ENCODE results near the gene CST3.
"Not testable (repeated sequence)": the region's sequence is repeated elsewhere in the genome, so short reads cannot be mapped to it uniquely, and the experiment has no call there.

CST3 gene

DNA sequence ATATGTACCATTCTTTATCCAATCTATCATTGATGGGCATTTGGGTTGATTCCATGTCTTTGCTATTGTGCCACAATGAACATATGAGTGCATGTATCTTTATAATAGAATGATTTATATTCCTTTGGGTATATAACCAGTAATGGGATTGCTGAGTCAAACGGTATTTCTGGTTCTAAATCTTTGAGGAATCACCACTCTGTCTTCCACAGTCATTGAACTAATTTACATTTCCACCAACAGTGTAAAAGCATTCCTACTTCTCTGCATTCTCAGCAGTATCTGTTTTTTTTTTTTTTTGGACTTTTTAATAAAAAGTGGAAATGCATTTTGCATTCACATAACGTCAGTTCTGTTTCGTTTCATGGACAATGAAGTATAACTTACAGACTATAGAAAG, 15.4 kb downstream of the CST3 start:
- peaks cover 16 to 21% of the 10 kb centered on the region in 2 donors for H3K27me3 Mint-ChIP-seq
- not testable (repeated sequence) for H3K9me3 Mint-ChIP-seq; DNase-seq; H3K36me3 Mint-ChIP-seq; H3K4me1 Mint-ChIP-seq; ATAC-seq (replicated peaks); H3K4me3 Mint-ChIP-seq; H3K27ac Mint-ChIP-seq

DNA sequence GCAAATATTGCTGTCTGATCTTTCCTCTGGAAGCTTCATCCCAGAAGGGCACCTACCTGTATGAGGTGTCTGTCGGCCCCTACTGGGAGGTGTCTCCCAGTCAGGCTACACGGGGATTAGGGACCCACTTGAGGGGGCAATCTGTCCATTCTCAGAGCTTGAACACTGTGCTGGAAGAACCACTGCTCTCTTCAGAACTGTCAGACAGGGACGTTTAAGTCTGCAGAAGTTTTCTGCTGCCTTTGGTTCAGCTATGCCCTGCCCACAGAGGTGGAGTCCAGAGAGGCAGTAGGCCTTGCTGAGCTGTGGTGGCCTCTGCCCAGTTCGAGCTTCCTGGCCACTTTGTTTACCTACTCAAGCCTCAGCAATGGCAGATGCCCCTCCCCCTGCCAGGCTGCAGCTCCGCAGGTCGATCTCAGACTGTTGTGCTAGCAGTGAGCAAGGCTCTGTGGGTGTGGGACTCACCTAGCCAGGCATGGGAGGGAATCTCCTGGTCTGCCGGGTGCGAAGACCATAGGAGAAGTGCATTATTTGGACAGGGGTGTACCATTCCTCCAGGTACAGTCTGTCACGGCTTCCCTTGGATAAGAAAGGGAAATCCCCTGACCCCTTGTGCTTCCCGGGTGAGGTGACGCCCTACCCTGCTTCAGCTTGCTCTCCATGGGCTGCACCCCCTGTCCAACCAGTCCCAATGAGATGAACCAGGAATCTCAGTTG, 16.9 kb downstream of the CST3 start:
- not testable (repeated sequence) for H3K36me3 Mint-ChIP-seq; ATAC-seq (replicated peaks); H3K4me3 Mint-ChIP-seq; H3K4me1 Mint-ChIP-seq; DNase-seq; H3K27ac Mint-ChIP-seq; H3K9me3 Mint-ChIP-seq
- H3K27me3 Mint-ChIP-seq, result peaks cover 16 to 21% of the 10 kb centered on the region in 2 donors

DNA sequence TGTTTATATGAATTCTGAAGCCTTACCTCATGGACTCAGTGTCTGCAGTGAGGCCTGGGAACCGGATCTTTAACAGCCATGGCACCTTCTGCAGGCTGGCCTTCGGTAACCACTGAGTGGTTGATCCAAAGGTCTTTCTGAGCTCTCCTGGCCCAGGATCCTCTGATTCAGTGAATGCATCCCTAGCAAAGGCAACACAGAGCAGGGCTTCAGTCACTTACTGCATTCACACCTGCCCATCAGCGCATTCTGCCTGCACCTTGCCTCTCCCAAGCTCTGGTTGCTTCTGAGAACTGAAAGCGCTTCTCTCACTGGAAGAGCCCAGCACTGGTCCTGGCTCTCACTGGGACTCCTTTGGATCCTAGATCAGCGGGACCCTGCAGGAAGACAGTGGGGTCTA, 23.6 kb downstream of the CST3 start:
- Mint-ChIP-seq H3K4me1 (no peaks in the 10 kb centered on the region), H3K36me3 (no peaks in the 10 kb centered on the region), H3K27me3 (peaks cover 5 to 9% of the 10 kb centered on the region in 2 donors), H3K27ac (no peak overlapping the region), H3K9me3 (peaks cover 0 to 2% of the 10 kb centered on the region in 2 donors), H3K4me3 (no peak overlapping the region)
- no peak for DNase-seq
- ATAC-seq (replicated peaks), result no peak

DNA sequence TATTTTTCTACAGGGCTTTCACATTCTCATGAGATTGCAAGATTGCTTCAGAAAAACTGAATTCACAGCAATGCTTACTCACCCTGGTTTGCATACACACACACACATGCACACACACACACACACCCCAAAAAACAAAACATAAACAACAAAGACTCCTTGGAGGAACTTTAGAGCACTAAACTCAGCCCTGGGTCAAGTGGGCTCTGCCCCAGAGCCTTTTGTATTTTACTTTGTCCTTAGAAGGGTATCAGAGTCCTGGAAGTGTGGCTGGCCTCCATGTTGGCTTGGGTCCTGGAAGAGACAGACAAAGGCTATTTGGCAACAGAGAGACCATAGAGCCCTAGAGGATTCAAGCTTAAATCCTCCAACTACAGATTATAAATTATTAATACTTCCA, 24.1 kb downstream of the CST3 start:
- Mint-ChIP-seq H3K4me3 (no peak overlapping the region), H3K9me3 (peaks cover 0 to 2% of the 10 kb centered on the region in 2 donors), H3K4me1 (no peaks in the 10 kb centered on the region), H3K27ac (no peak overlapping the region), H3K36me3 (no peaks in the 10 kb centered on the region), H3K27me3 (peaks cover 4 to 5% of the 10 kb centered on the region in 2 donors)
- ATAC-seq (replicated peaks), result no peak
- no peak for DNase-seq

DNA sequence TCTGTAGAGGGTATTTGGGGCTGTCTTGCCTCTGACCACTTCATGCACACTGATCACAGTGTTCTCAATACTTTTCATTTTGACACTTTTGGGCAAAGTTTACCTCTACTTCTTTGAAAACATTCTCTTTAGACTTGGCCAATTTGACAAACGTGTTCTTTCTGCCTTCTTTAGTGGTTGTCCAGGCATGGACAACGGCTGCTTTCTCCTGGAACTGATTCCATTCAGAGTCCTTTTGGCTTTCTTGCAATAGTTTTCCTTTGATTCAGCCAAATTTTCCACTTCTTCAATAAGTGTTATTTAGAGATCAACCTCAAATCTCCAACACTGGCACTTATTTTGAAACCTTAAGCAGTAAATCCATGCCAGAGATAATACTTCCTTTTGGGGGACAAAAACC, 25.4 kb downstream of the CST3 start:
- DNase-seq, result no peak
- ATAC-seq (replicated peaks), result no peak
- H3K9me3 Mint-ChIP-seq, result peaks cover 0 to 2% of the 10 kb centered on the region in 2 donors
- no peak overlapping the region for H3K27ac Mint-ChIP-seq
- no peaks in the 10 kb centered on the region for H3K27me3 Mint-ChIP-seq
- H3K4me3 Mint-ChIP-seq, result no peak overlapping the region
- no peaks in the 10 kb centered on the region for H3K36me3 Mint-ChIP-seq
- no peaks in the 10 kb centered on the region for H3K4me1 Mint-ChIP-seq

DNA sequence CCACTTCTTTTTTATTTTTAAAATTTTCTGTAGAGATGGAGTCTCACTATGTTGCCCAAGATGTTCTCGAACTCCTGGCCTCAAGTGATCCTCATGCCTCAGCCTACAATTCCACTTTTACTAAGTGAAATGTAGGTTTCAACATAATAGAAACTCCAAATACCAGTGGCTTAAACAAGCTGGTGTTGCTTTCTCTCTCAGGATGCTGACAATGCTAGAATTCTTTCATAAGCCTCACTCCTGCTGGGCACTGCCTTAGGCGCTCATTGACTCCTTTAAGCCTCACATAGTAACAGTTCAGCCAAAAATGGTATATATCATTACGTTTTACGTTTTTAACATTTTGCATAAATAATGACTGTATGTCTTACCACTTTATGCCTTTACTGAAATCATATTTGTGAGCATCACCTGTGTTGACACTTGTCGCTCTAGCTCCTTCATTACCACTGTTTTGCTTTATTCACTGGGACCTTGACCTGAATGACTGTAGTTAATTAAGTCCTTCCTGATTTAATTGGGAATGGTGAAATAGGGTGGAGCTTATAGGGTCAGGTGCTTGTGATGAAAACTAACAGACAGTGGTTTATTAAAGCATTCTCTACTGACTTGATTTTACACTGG, 28.2 kb downstream of the CST3 start:
- ATAC-seq (replicated peaks) (no peak), DNase-seq (no peak)
- H3K27ac Mint-ChIP-seq, result no peak overlapping the region
- peaks cover 0 to 7% of the 10 kb centered on the region in 2 donors for H3K4me1 Mint-ChIP-seq
- no peak overlapping the region for H3K4me3 Mint-ChIP-seq
- no peaks in the 10 kb centered on the region for H3K9me3 Mint-ChIP-seq
- no peaks in the 10 kb centered on the region for H3K36me3 Mint-ChIP-seq
- H3K27me3 Mint-ChIP-seq, result peaks cover 0 to 6% of the 10 kb centered on the region in 2 donors

DNA sequence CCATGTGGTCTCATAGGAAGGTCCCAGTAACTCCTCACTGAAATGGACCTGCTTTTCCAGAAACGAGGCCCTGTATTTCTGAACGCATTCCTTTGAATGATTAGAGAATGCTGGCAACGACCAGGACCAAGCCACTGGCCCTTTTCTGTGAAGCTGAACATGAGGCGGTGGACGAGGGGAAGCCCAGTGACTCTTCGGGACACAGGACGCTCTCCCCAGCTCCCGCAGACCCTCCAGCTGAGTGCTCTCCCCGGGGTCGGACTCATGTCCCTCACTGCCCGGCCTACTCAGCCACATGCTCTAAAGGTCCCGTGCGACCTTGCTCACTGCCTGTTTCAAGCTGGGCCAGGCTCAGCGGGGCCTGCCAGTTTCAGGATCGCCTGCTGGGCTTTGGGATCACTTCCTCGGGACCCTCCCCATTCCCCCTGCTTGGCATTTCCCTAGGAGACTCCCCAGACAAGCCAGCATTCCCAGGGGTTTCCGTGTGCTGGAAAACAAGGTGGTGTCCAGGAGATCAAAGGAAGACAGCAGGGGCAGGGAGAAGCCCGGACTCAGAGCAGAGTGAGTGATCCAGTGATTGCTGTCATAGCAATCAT, 29.4 kb downstream of the CST3 start:
- Mint-ChIP-seq H3K36me3 (no peaks in the 10 kb centered on the region), H3K27ac (no peak overlapping the region), H3K4me3 (no peak overlapping the region), H3K4me1 (peaks cover 0 to 7% of the 10 kb centered on the region in 2 donors), H3K27me3 (peaks cover 0 to 6% of the 10 kb centered on the region in 2 donors), H3K9me3 (no peaks in the 10 kb centered on the region)
- DNase-seq (no peak), ATAC-seq (replicated peaks) (no peak)

DNA sequence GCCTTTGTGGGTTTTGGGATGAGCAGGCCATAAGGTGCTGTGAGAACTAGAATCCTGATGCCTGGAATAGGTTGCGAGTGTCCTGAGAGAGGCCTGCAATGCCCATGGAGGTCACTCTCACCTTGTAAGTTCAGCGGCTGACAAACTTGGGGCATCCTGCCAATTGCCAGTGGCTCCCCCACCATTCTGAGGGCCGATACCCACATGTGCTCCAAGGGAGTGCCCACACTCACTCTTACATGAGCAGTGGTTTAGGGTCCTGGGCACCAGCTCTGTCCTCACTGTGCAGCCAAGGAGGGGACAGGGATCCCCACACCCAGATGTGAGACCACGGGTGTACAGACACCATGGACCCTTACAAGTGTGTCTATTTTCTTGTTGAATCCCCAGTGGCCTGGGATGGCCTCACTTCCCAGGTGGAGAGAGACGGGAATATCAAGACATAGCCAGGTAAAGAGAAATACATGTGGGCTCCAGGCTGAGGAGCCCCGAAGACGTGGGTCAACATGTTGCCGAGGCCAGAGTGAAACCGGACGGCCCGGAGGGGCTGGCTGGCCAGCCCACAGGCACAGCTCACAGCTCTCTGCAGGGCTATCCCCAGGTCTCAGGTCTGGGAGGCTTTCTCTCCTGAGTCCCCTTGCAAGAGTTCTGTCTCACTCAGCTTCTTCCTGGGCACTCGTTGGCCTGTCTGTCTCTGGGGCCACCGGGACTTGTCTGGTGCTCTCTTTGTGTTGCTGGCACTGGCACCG, 30.1 kb downstream of the CST3 start:
- Mint-ChIP-seq H3K4me3 (no peak overlapping the region), H3K36me3 (no peaks in the 10 kb centered on the region), H3K9me3 (no peaks in the 10 kb centered on the region), H3K27ac (no peak overlapping the region), H3K4me1 (peaks cover 2 to 7% of the 10 kb centered on the region in 2 donors), H3K27me3 (peaks cover 0 to 6% of the 10 kb centered on the region in 2 donors)
- DNase-seq, result no peak
- no peak for ATAC-seq (replicated peaks)

DNA sequence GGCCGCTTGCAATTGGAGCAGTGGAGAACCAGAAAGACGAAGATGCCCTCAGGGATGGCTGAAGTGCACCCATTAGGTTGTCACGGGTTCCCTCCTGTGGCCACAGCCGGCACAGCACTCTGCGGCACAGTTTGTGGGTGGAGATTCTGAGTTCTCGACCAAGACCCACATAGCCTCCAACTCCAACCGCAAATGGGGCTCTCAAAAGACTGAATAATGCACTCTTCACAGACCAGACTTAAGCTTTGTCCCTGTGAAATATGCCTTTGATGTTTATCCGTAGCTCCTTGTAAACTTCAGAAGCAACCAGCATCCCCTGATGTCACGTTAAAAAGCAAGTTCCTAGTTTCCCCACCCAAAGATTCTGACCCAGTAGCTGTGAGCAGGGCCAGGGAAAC, 31.1 kb downstream of the CST3 start:
- Mint-ChIP-seq H3K4me3 (no peak overlapping the region), H3K27ac (no peak overlapping the region), H3K4me1 (peaks cover 2 to 7% of the 10 kb centered on the region in 2 donors), H3K27me3 (peaks cover 0 to 6% of the 10 kb centered on the region in 2 donors), H3K36me3 (no peaks in the 10 kb centered on the region), H3K9me3 (no peaks in the 10 kb centered on the region)
- peak; percentile 89 to 92 for ATAC-seq (replicated peaks)
- peak; percentile 37 for DNase-seq

DNA sequence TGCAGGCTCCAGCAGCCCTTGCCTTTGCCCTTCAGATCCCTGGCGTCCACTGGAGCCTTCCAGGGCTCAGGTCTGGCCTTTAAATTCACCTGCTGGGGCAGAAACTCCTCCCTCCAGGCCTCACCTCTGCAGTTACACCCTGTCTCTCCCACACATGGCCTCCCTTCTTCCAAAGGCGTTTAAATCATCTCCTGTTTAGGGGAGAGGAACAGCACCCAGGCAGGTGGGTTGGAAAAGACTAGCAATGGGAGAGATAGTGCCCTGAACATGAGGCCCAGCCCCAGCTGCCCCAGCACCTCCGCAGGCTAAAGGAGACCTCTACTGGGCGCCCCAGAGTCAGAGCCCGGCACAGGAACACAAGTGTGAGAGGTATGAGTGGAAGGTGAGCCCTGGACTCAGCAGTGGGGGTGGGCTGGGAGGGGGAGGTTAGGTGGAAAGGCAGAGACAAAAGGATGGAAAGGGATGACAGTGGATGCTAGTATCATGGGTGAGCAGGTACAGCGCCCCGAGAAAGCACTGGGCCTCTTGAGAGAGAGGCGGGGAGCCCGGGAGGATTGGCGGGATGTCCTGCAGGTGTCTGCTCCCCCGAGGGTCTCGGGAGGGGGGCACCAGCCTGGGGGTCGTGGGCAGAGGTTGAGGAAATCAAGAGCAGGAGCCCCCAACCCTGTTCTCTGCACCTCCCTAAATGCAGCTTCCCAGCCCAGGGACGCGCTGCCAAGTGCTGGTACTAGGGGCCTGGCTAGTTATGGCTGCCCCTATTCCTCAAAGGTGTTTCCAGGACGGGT, 31.7 kb downstream of the CST3 start, which contains the start of gene CST9:
CST9 (minus strand) TSS at position 51 of the 785 bp plus-strand sequence. CDS start 53 bp downstream, outside the sequence.
- no peak within 1 kb of the TSS for H3K4me3 Mint-ChIP-seq
- peaks cover 0 to 6% of the 10 kb centered on the region in 2 donors for H3K27me3 Mint-ChIP-seq
- no peaks in the 10 kb centered on the region for H3K9me3 Mint-ChIP-seq
- DNase-seq (no peak), ATAC-seq (replicated peaks) (no peak)
- H3K27ac Mint-ChIP-seq, result peak within 1 kb of the TSS; percentile 33
- no peaks in the 10 kb centered on the region for H3K36me3 Mint-ChIP-seq
- H3K4me1 Mint-ChIP-seq, result peaks cover 2 to 7% of the 10 kb centered on the region in 2 donors

DNA sequence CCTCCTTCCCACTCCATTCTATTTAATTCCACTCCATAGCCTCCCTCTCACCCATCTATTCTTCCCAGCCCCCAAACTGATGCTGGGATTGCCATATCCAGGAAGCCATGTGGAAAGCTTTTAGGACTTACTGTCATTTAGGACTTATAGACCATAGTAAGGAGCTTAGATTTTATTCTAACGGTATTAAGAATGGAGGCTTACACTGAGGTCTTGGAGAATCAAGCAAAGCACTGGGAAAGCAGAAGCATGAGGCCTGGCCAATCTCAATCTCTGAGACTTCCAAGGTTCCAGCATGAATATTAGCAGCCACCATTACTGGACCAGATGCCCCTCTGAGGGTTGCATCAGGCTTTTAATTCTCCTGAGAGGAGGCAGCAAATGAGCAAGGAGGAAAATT, 33.4 kb downstream of the CST3 start:
- no peak overlapping the region for H3K27ac Mint-ChIP-seq

DNA sequence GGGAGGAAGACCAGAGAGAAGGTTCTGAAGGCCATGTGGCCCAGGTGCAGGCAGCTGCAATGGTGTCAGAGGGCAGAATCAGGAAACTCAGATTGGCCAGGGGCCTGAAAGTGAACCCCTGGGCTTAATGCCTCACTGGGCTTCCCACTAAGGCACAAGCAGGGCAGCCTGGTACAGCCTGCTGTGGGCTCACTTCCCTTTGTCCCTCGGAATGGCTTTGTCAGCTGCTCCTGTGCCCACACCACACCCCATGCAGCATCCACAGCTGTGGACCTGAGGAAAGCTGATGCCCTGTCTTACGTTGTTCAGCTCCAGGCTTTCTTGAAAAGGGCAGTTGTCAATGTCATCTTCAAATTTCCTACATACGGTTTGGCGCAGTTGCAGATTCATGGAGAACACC, 34.4 kb downstream of the CST3 start:
- DNase-seq (no peak), ATAC-seq (replicated peaks) (no peak)
- no peak overlapping the region for H3K27ac Mint-ChIP-seq
- H3K36me3 Mint-ChIP-seq, result no peaks in the 10 kb centered on the region
- no peak overlapping the region for H3K4me3 Mint-ChIP-seq
- H3K27me3 Mint-ChIP-seq, result peaks cover 0 to 6% of the 10 kb centered on the region in 2 donors
- H3K4me1 Mint-ChIP-seq, result peaks cover 2 to 7% of the 10 kb centered on the region in 2 donors
- no peaks in the 10 kb centered on the region for H3K9me3 Mint-ChIP-seq

More for the DNA sequence above, 33.4 kb downstream of the CST3 start:
- H3K27me3 Mint-ChIP-seq, result peaks cover 0 to 6% of the 10 kb centered on the region in 2 donors
- DNase-seq (no peak), ATAC-seq (replicated peaks) (no peak)
- H3K36me3 Mint-ChIP-seq, result no peaks in the 10 kb centered on the region
- no peaks in the 10 kb centered on the region for H3K9me3 Mint-ChIP-seq
- H3K4me3 Mint-ChIP-seq, result no peak overlapping the region
- peaks cover 2 to 7% of the 10 kb centered on the region in 2 donors for H3K4me1 Mint-ChIP-seq

DNA sequence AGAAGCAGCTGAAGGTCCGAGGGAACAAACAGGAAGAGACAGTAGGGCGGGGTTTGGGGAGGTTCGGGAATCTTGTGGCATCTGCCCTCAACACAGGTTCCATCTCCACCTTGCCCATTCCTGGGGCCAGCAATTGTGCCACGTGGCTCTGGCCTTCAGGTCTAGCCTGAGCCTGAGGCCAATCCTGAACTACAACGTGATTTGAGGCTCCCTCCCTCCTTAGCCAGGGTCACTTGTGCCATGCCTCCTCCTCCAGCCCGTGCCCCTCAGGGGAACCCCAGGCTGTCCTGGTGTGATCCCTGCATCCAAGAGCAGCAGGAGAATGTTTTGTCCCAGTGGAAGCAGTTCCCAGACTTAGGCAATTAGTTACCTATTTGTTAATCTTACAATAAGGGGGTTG, 35.1 kb downstream of the CST3 start:
- Mint-ChIP-seq H3K9me3 (no peaks in the 10 kb centered on the region), H3K4me3 (no peak overlapping the region), H3K4me1 (peaks cover 2 to 7% of the 10 kb centered on the region in 2 donors), H3K36me3 (no peaks in the 10 kb centered on the region), H3K27ac (no peak overlapping the region), H3K27me3 (peaks cover 0 to 6% of the 10 kb centered on the region in 2 donors)
- ATAC-seq (replicated peaks) (no peak), DNase-seq (no peak)

DNA sequence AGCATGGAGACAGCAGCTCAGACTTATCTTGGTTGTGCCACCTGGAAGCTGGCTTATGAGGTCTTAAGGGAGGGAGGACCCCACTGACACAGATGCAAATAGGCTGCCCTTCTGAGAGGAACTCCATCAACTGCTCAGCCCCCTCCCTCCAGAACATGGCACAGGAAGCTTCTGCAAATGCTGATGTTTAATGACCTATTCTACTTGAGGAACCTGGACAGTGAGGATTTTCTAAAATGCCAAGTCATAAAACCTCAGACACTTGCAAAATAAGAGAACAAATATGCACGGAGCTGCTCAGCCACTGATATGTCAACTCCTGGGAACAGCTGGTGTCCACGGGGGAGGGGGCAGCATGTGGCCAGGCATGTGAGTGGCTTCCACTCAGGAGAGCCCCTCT, 35.5 kb downstream of the CST3 start:
- Mint-ChIP-seq H3K9me3 (no peaks in the 10 kb centered on the region), H3K36me3 (no peaks in the 10 kb centered on the region), H3K27ac (no peak overlapping the region), H3K27me3 (peaks cover 0 to 7% of the 10 kb centered on the region in 2 donors), H3K4me1 (peaks cover 2 to 7% of the 10 kb centered on the region in 2 donors), H3K4me3 (no peak overlapping the region)
- DNase-seq (no peak), ATAC-seq (replicated peaks) (no peak)
